Mesothelial cell of epicardium (in vitro differentiated cells): ENCODE results near the gene METAP2. TPM values are rescaled to one million over a fixed set of nuclear protein-coding genes. Genes with fewer than 3 reads are reported as not detected.
"Not testable (repeated sequence)": the region's sequence is repeated elsewhere in the genome, so short reads cannot be mapped to it uniquely, and the experiment has no call there.

Source experiments
- DNase-seq, 2 experiments: peaks; one replicate each; pipeline ENCODE4 v3.0.0; 2021; ENCODE audit warnings: low spot score in 2 of 2; ENCODE audit not compliant: unreplicated experiment in 2 of 2
- H3K27ac Mint-ChIP-seq: 2 replicates; pipeline ENCODE4 v1.8.0; 2021; ENCODE audit warnings: mixed read lengths
- H3K27me3 Mint-ChIP-seq: 2 replicates; pipeline ENCODE4 v1.8.0; 2021; ENCODE audit warnings: low read depth, mixed read lengths
- H3K36me3 Mint-ChIP-seq: 2 replicates; pipeline ENCODE4 v1.8.0; 2021; ENCODE audit warnings: mixed read lengths
- H3K4me1 Mint-ChIP-seq: 2 replicates; pipeline ENCODE4 v1.8.0; 2021; ENCODE audit warnings: mixed read lengths
- H3K4me3 Mint-ChIP-seq: 2 replicates; pipeline ENCODE4 v1.8.0; 2021; ENCODE audit warnings: mild to moderate bottlenecking, moderate library complexity, mixed read lengths
- H3K9me3 Mint-ChIP-seq: 2 replicates; pipeline ENCODE4 v1.8.0; 2021; ENCODE audit warnings: mixed read lengths
- total RNA-seq: library from RNA; stranded (reverse); gene quantifications from 3 replicates; pipeline ENCODE4 v1.2.1, GENCODE V29; 2021
- TF ChIP-seq, protein P1 (sequence below): fragments of 200-600 bp; sonication (generic); IDR thresholded peaks from one replicate; pipeline ENCODE4 v1.5.0; 2021; ENCODE audit warnings: antibody characterized with exemption; ENCODE audit not compliant: unreplicated experiment

METAP2 gene
- total RNA-seq, 1 donor from 2014 or later: 78.9 TPM

DNA sequence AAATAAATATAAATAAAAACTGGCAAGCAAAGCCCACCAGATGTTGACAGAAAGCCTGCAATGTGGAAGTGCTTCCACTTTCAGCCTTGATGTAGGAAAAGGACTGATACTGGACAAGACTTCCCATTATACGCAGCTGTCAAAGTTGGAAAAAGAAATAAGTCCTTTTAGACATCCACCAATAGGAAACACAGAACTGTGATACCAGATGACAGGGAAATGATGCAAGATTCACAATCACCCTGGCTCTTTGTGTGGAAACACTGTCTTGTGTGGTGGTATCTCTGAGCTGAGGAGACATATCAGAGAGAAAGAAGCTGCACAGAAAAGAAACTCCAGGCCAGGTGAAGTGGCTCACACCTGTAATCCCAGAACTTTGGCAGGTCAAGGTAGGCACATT is 13.8 kb upstream of the METAP2 start:
- Mint-ChIP-seq H3K4me3 (no peak overlapping the region), H3K27me3 (no peaks in the 10 kb centered on the region), H3K36me3 (peaks cover 3% of the 10 kb centered on the region), H3K9me3 (peaks cover 24% of the 10 kb centered on the region), H3K27ac (no peak overlapping the region), H3K4me1 (peaks cover 4% of the 10 kb centered on the region)
- TF ChIP-seq, protein P1, sequence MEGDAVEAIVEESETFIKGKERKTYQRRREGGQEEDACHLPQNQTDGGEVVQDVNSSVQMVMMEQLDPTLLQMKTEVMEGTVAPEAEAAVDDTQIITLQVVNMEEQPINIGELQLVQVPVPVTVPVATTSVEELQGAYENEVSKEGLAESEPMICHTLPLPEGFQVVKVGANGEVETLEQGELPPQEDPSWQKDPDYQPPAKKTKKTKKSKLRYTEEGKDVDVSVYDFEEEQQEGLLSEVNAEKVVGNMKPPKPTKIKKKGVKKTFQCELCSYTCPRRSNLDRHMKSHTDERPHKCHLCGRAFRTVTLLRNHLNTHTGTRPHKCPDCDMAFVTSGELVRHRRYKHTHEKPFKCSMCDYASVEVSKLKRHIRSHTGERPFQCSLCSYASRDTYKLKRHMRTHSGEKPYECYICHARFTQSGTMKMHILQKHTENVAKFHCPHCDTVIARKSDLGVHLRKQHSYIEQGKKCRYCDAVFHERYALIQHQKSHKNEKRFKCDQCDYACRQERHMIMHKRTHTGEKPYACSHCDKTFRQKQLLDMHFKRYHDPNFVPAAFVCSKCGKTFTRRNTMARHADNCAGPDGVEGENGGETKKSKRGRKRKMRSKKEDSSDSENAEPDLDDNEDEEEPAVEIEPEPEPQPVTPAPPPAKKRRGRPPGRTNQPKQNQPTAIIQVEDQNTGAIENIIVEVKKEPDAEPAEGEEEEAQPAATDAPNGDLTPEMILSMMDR: no peak
- no peak for DNase-seq

DNA sequence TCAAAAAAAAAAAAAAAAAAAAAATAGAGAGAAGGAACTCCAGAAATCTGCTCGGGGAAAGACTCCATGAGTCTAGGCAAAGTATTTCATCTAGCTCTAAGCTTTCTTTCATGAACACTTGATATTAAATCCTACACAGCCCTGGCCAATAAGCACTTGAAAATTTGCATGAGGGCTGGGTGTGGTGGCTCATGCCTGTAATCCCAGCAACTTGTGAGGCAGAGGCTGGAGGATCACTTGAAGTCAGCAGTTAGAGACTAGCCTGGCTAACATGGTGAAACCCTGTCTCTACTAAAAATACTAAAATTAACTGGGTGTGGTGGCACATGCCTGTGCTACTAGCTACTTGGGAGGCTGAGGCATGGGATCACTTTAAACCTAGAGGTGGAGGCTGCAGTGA is 13.1 kb upstream of the METAP2 start:
- TF ChIP-seq, protein P1: no peak
- Mint-ChIP-seq H3K4me3 (no peak overlapping the region), H3K36me3 (peaks cover 1% of the 10 kb centered on the region), H3K27me3 (no peaks in the 10 kb centered on the region), H3K27ac (no peak overlapping the region), H3K9me3 (peaks cover 22% of the 10 kb centered on the region), H3K4me1 (peaks cover 1% of the 10 kb centered on the region)
- DNase-seq: no peak

DNA sequence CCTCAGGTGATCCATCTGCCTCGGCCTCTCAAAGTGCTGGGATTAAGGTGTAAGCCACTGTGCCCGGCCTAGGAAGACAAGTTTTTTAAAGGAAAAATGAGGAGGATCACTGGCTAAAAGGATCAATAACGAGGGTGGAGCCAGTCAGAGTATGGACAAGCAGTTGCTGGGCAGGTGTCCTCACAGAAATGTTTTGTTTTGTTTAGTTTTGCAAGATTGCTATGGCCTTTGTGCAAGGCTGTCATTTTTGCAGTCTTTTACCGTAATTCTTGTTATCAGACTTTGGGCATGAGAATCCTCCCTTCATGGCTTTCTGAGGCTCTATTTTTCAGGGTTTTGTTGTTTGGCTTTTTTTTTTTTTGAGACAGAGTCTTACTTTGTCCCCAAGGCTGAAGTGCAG is 11.9 kb upstream of the METAP2 start:
- no peak for DNase-seq
- Mint-ChIP-seq H3K27me3 (no peaks in the 10 kb centered on the region), H3K4me1 (no peaks in the 10 kb centered on the region), H3K27ac (no peak overlapping the region), H3K9me3 (peaks cover 16% of the 10 kb centered on the region), H3K4me3 (no peak overlapping the region), H3K36me3 (no peaks in the 10 kb centered on the region)
- TF ChIP-seq, protein P1: no peak

DNA sequence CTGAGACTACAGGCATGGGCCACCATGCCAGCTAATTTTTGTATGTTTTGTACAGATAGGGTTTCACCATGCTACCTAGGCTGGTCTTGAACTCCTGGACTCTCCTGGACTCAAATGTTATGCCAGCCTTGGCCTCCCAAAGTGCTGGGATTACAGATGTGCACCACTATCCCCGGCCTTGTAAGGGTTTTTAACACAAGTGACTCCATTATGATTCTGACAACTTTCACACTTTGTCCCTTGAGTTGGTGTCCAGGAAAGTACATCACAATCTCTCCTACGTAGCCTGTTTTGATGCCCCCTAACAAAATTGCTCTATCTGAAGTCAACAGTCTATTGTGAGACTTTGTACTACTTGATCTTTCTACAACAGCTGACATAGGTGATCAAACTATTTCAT is 11.4 kb upstream of the METAP2 start:
- Mint-ChIP-seq H3K36me3 (no peaks in the 10 kb centered on the region), H3K27ac (no peak overlapping the region), H3K9me3 (peaks cover 14% of the 10 kb centered on the region), H3K4me3 (no peak overlapping the region), H3K4me1 (no peaks in the 10 kb centered on the region), H3K27me3 (no peaks in the 10 kb centered on the region)
- TF ChIP-seq, protein P1: no peak
- no peak for DNase-seq

DNA sequence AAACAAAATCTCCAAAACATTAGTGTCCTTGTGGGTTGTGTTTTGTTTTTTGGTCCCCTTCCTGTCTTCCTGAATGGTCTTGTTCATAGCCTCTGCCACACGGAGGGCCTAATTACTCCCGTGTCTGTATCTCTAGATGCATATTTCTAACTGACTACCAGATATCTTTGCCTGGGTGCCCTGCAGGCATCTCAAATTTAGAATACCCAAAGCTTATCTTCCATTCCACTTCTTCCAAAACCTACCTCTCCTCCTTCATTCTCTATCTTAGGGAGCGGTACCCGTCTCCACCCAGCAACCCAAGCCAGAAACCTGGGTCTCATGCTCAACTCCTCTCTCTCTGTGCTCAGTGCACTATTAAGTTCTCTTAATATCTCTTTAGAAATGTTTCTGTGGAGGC is 10.9 kb upstream of the METAP2 start:
- Mint-ChIP-seq H3K4me3 (no peak overlapping the region), H3K4me1 (no peaks in the 10 kb centered on the region), H3K36me3 (no peaks in the 10 kb centered on the region), H3K9me3 (peaks cover 9% of the 10 kb centered on the region), H3K27ac (no peak overlapping the region), H3K27me3 (no peaks in the 10 kb centered on the region)
- DNase-seq: no peak
- TF ChIP-seq, protein P1: no peak

DNA sequence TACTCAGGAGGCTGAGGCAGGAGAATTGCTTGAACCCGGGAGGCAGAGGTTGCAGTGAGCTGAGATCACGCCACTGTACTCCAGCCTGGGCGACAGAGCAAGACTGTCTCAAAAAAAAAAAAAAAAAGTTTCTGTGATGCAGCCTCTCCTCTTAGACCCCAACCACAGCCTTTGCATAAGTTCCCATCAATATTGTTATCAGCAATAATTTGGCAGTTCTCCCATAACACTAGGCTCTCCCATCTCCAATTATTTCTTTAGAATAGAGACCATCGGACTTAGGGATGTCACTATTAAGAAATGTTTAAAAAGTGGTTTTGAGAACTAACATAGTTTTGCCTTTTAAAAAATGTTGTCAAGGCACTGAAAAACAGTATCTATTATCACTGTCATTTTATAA is 10.2 kb upstream of the METAP2 start:
- not testable (repeated sequence) for H3K4me1 Mint-ChIP-seq, H3K36me3 Mint-ChIP-seq, DNase-seq, H3K4me3 Mint-ChIP-seq, H3K9me3 Mint-ChIP-seq, H3K27me3 Mint-ChIP-seq, H3K27ac Mint-ChIP-seq
